Prostate gland (tissue), 2 donors: ENCODE measurements around the gene SLC4A2. TPM values are rescaled to one million over a fixed set of nuclear protein-coding genes. Genes with fewer than 3 reads are reported as not detected.

Experiments used
- DNase-seq: peaks from one replicate; pipeline ENCODE4 v3.0.0-alpha.2; 2019; ENCODE audit warnings: low spot score
- H3K27ac ChIP-seq, 2 donors: fragments of 200-600 bp; sonication (generic); 2 replicates each; pipeline ENCODE4 v1.5.1; 2017 to 2019
- H3K27me3 ChIP-seq: fragments of 200-600 bp; sonication (generic); replicated peaks from 2 replicates; pipeline ENCODE4 v1.5.1; 2019; ENCODE audit not compliant: insufficient read depth
- H3K36me3 ChIP-seq, 2 donors: fragments of 200-600 bp; sonication (generic); 1 replicate in 1 of 2; 2 replicates in 1 of 2; pipeline versions ENCODE4 v1.5.1 to v1.8.1; 2017 to 2019
- H3K4me1 ChIP-seq: fragments of 200-600 bp; sonication (generic); replicated peaks from 2 replicates; pipeline ENCODE4 v1.5.1; 2019
- H3K4me3 ChIP-seq, 2 donors: fragments of 200-600 bp; sonication (generic); 2 replicates each; pipeline ENCODE4 v1.5.1; 2017 to 2019
- H3K9me3 ChIP-seq: fragments of 200-600 bp; sonication (generic); 2 replicates; pipeline ENCODE4 v1.5.1; 2017
- POLR2A ChIP-seq: fragments of 450-650 bp; IDR thresholded peaks from one replicate; pipeline ENCODE4 v1.6.1; 2016; ENCODE audit warnings: antibody characterized with exemption, mild to moderate bottlenecking
- POLR2AphosphoS5 ChIP-seq: sonication (generic); formaldehyde crosslinking; IDR thresholded peaks from one replicate; pipeline ENCODE4 v1.6.1; 2017; ENCODE audit warnings: antibody characterized with exemption
- whole genome bisulfite sequencing: methylation state at CpG from one replicate; pipeline ENCODE4 v1.1.5; 2018; 5-methylcytosine and 5-hydroxymethylcytosine counted together
- intact Hi-C: fragments of 100-400 bp; cut with DNase I; formaldehyde crosslinking; loops from one replicate; pipeline ENCODE4 v1.14.2; 2022
- total RNA-seq, 2 donors: library from RNA; depleted of rRNA; stranded (reverse); fragments of >200 nt; gene quantifications; one replicate each; pipeline ENCODE4 v1.1.0, GENCODE V29; 2016
- TF ChIP-seq, protein P1 (sequence below), 4 experiments: fragments of 200-600 bp in 2 of 4; fragments of 450-650 bp in 2 of 4; sonication (generic) in 2 of 4; IDR thresholded peaks; 1 replicate in 3 of 4; 2 replicates in 1 of 4; pipeline ENCODE4 v1.5.1; 2016 to 2019; ENCODE audit warnings: antibody characterized with exemption in 4 of 4, mild to moderate bottlenecking in 2 of 4, moderate library complexity in 2 of 4

The SLC4A2 gene
- total RNA-seq, 2 donors from 2014 or later = 77.1 to 141 TPM

DNA sequence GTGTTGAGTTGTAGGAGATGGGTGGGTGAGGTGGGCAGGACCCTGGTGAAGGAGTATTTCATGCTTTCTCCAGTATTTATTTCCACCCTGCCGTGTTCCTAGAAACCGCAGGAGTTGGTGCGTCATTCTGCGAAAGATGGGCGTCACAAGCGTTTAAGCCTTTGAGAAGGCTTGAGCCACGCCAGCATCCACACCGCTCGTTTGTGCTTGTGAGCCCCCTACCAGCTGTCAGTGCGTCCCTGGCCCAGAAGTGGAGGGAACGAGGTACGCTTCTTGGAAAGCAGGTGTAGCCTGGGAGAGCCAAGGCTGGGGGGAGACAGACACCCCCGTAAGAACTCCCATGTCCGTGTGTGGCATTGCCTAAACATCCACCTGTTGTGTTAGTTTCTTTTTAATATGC, 32.6 kb downstream of the SLC4A2 start:
- Histone ChIP-seq H3K4me1 (peaks cover 16% of the 10 kb centered on the region), H3K4me3 (no peak overlapping the region), H3K36me3 (no peaks in the 10 kb centered on the region), H3K27me3 (no peaks in the 10 kb centered on the region), H3K27ac (no peak overlapping the region), H3K9me3 (no peaks in the 10 kb centered on the region)
- TF ChIP-seq, protein P1, sequence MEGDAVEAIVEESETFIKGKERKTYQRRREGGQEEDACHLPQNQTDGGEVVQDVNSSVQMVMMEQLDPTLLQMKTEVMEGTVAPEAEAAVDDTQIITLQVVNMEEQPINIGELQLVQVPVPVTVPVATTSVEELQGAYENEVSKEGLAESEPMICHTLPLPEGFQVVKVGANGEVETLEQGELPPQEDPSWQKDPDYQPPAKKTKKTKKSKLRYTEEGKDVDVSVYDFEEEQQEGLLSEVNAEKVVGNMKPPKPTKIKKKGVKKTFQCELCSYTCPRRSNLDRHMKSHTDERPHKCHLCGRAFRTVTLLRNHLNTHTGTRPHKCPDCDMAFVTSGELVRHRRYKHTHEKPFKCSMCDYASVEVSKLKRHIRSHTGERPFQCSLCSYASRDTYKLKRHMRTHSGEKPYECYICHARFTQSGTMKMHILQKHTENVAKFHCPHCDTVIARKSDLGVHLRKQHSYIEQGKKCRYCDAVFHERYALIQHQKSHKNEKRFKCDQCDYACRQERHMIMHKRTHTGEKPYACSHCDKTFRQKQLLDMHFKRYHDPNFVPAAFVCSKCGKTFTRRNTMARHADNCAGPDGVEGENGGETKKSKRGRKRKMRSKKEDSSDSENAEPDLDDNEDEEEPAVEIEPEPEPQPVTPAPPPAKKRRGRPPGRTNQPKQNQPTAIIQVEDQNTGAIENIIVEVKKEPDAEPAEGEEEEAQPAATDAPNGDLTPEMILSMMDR (IDR thresholded peaks at IDR 0.05) = no peak
- TF ChIP-seq POLR2A (no peak), POLR2AphosphoS5 (no peak)
- 87% methylated on average over 14 of the region's 14 CpGs for WGBS
- DNase-seq = no peak
- intact Hi-C loops = no loop called here

DNA sequence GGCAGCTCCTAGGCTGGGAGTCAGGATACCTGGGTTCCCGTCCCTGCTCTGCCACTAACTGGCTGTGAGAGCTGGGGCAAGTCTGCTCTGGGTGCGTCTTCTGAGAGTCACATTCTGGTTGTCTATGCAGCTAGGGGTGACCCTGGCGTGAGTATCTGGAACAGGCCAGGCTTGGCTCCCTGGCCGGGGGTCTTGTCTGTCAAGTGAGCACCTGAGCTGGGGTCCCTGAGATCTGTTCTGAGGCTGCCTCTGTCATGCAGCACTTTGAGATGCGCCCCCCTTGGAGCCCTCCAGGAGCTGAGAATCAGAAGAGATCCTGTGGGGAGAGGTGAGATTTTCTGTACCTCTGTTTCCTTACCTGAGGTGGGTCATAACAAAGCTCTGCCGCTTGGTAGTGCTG, 34.4 kb downstream of the SLC4A2 start:
- Histone ChIP-seq H3K27me3 (no peaks in the 10 kb centered on the region), H3K27ac (no peak overlapping the region), H3K4me1 (peaks cover 4% of the 10 kb centered on the region), H3K9me3 (no peaks in the 10 kb centered on the region), H3K36me3 (no peaks in the 10 kb centered on the region), H3K4me3 (no peak overlapping the region)
- DNase-seq = no peak
- TF ChIP-seq POLR2A = no peak
- TF ChIP-seq POLR2AphosphoS5 = no peak
- WGBS = 91% methylated on average over 6 of the region's 6 CpGs
- intact Hi-C loops = no loop called here

DNA sequence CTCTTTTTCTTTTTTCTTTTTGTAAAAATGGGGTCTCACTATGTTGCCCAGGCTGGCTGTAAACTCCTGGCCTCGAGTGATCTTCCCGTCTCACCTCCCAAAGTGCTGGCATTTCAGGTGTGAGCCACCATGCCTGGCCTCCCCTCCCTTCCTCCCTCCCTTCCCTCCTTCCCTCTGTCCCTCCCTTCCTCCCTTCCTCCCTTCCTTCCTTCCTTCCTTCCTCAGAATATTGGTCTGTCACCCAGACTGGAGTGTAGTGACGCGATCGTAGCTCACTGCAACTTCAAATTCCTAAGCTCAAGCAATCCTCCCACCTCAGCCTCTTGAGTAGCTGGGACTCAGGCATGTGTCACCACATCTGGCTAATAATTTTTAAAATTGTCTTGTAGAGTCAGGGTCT, 35.3 kb downstream of the SLC4A2 start:
- H3K27me3 ChIP-seq = no peaks in the 10 kb centered on the region
- WGBS = 90% methylated on average over 5 of the region's 5 CpGs
- no peak overlapping the region for H3K27ac ChIP-seq
- TF ChIP-seq POLR2A = no peak
- TF ChIP-seq, protein P1 (IDR thresholded peaks at IDR 0.05) = no peak
- TF ChIP-seq POLR2AphosphoS5 = no peak
- intact Hi-C loops = no loop called here
- no peak overlapping the region for H3K4me3 ChIP-seq
- H3K36me3 ChIP-seq = no peaks in the 10 kb centered on the region
- H3K9me3 ChIP-seq = no peaks in the 10 kb centered on the region
- no peak for DNase-seq
- peaks cover under 1% of the 10 kb centered on the region for H3K4me1 ChIP-seq

DNA sequence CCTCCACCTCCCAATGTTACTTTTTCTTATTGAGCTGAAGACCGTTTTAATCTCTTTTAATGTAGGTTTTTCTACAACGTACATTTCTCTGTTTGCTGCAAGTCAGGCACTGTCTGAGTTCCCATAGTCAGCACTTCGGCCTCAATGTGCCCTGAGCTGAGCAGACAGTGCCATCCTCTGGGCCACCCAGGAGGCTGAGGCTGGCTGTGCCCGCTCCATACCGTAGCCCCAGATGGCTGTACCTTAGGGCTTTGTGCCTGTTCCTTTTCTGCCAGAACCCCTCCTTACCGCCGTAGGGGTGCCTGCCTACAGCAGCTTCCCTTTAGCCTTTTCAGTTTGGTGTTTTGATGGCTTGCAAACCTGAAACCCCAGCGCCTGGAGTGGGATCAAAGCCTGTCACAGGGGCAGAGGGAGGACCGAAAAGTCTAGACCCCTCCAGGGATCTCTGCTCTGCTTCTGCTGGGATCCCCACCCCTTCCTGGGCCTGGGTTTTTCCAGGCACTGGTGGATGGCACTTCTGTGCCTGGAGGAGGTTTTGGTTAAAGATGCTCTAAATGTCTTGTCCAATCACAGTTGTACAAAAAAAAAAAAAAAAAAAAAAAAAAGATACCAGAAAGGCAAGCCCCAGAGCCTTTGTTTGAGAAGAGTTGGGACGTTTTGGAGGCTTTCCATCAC, 35.9 kb downstream of the SLC4A2 start:
- Histone ChIP-seq H3K9me3 (no peaks in the 10 kb centered on the region), H3K27me3 (no peaks in the 10 kb centered on the region), H3K27ac (no peak overlapping the region), H3K4me3 (no peak overlapping the region), H3K4me1 (no peaks in the 10 kb centered on the region), H3K36me3 (no peaks in the 10 kb centered on the region)
- WGBS = 66% methylated on average over 10 of the region's 10 CpGs
- intact Hi-C loops = no loop called here
- no peak for DNase-seq
- TF ChIP-seq, protein P1 (IDR thresholded peaks at IDR 0.05) = no peak
- TF ChIP-seq POLR2A (no peak), POLR2AphosphoS5 (no peak)

DNA sequence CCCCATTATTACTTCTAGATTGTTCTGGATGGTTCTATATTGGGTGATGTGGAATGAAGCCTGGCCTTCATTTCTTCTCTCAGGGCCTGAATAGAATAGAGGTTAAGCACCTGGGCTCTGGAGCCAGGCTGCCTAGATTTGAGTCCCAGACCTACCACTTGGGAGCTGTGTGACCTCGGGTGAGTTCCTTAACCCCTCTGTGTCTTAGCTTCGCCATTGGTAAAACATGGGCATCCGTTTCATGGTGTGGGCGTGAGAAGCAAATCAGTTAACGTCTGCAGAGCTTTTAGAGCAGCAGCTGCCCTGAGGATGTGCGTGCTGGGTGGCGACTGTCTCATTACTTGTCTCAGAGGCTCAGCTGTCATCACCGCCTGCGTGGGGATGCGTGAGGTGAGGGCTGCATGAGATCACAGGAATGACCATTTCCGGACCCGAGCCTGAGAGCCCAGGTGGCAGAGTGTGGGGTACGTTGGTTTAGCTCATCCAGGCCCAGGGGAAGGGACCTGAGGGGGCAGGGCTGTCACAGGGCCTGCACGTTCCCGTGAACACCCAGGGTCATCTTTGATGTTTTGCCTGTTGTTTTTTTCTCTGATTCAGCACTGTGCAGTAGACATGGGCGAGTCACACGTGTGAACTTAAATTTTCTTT, 36.6 kb downstream of the SLC4A2 start:
- DNase-seq = no peak
- no peaks in the 10 kb centered on the region for H3K9me3 ChIP-seq
- H3K27ac ChIP-seq = no peak overlapping the region
- intact Hi-C loops = no loop called here
- H3K27me3 ChIP-seq = no peaks in the 10 kb centered on the region
- 81% methylated on average over 17 of the region's 17 CpGs for WGBS
- no peaks in the 10 kb centered on the region for H3K36me3 ChIP-seq
- TF ChIP-seq, protein P1 (IDR thresholded peaks at IDR 0.05) = no peak
- TF ChIP-seq POLR2AphosphoS5 = no peak
- no peak for TF ChIP-seq POLR2A
- no peak overlapping the region for H3K4me3 ChIP-seq
- no peaks in the 10 kb centered on the region for H3K4me1 ChIP-seq
